Breast epithelium (tissue), 4 donors: ENCODE measurements around the gene THADA. TPM values are rescaled to one million over a fixed set of nuclear protein-coding genes. Genes with fewer than 3 reads are reported as not detected.

Source experiments
- DNase-seq, 2 donors: peaks; one replicate each; pipeline ENCODE4 v3.0.0-alpha.2; 2019; ENCODE audit warnings: low spot score in 2 of 2
- H3K27ac ChIP-seq, 2 donors: fragments of 200-600 bp; sonication (generic) in 1 of 2; one replicate each; pipeline ENCODE4 v1.5.1; 2016 to 2019; ENCODE audit warnings: mild to moderate bottlenecking in 1 of 2
- H3K27me3 ChIP-seq, 2 donors: fragments of 200-600 bp; sonication (generic) in 1 of 2; one replicate each; pipeline versions ENCODE4 v1.5.1 to v1.6.0; 2017 to 2019; ENCODE audit warnings: control low read depth in 1 of 2, mild to moderate bottlenecking in 1 of 2
- H3K36me3 ChIP-seq: fragments of 200-600 bp; one replicate; pipeline ENCODE4 v1.5.1; 2019
- H3K4me1 ChIP-seq, 2 donors: fragments of 200-600 bp; sonication (generic); one replicate each; pipeline ENCODE4 v1.5.1; 2016 to 2019; ENCODE audit warnings: control low read depth in 1 of 2
- H3K4me3 ChIP-seq, 3 donors: fragments of 200-600 bp; sonication (generic); 1 replicate in 2 of 3; 2 replicates in 1 of 3; pipeline ENCODE4 v1.5.1; 2016 to 2019; ENCODE audit warnings: mild to moderate bottlenecking in 3 of 3, moderate library complexity in 2 of 3
- H3K9me3 ChIP-seq, 2 donors: fragments of 200-600 bp; sonication (generic) in 1 of 2; one replicate each; pipeline ENCODE4 v1.5.1; 2016 to 2019; ENCODE audit warnings: control low read depth in 1 of 2
- POLR2A ChIP-seq: fragments of 450-650 bp; IDR thresholded peaks from one replicate; pipeline ENCODE4 v1.6.1; 2016; ENCODE audit warnings: antibody characterized with exemption, mild to moderate bottlenecking, moderate library complexity
- POLR2AphosphoS5 ChIP-seq, 3 donors: sonication (generic); formaldehyde crosslinking; IDR thresholded peaks; one replicate each; pipeline ENCODE4 v1.6.1; 2017; ENCODE audit warnings: antibody characterized with exemption in 3 of 3
- intact Hi-C: fragments of 100-400 bp; cut with DNase I; formaldehyde crosslinking; loops from one replicate; pipeline ENCODE4 v1.15.1; 2023; ENCODE audit warnings: low total_unique reads
- total RNA-seq, 3 donors: library from RNA; depleted of rRNA; stranded (reverse); fragments of >200 nt; gene quantifications; one replicate each; pipeline ENCODE4 v1.1.0, GENCODE V29; 2016
- TF ChIP-seq, protein P1 (sequence below), 3 donors: fragments of 450-650 bp; IDR thresholded peaks; one replicate each; pipeline ENCODE4 v1.5.1; 2016 to 2017; ENCODE audit warnings: antibody characterized with exemption in 3 of 3, mild to moderate bottlenecking in 3 of 3, moderate library complexity in 3 of 3

THADA gene
- total RNA-seq, 3 donors from 2014 or later = 41.1 to 60.6 (median 49.5) TPM

DNA sequence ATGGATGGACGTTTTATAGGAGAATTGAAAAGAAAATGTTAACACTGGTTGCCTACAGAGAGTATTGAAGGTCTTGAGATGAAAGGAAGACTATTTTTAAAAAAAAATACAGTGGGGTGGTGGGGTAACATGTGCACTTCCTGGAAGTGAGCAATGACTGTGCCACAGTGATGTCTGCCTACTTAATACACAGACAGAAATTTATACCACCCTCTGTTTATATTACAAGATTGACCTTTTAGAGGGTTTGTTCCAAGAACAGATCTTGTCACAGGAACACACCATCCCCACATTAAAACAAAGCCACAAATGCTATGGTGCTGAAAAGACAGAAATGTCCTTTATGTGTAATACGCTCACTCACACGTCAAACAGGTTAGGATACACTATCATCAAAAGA is 87.6 kb downstream of the THADA start:
- Histone ChIP-seq H3K9me3 (no peaks in the 10 kb centered on the region), H3K27ac (no peak overlapping the region), H3K27me3 (no peaks in the 10 kb centered on the region), H3K36me3 (no peaks in the 10 kb centered on the region), H3K4me1 (no peaks in the 10 kb centered on the region), H3K4me3 (no peak overlapping the region)
- no peak for DNase-seq
- TF ChIP-seq POLR2A (no peak), POLR2AphosphoS5 (IDR thresholded peaks at IDR 0.05) (no peak)
- TF ChIP-seq, protein P1, sequence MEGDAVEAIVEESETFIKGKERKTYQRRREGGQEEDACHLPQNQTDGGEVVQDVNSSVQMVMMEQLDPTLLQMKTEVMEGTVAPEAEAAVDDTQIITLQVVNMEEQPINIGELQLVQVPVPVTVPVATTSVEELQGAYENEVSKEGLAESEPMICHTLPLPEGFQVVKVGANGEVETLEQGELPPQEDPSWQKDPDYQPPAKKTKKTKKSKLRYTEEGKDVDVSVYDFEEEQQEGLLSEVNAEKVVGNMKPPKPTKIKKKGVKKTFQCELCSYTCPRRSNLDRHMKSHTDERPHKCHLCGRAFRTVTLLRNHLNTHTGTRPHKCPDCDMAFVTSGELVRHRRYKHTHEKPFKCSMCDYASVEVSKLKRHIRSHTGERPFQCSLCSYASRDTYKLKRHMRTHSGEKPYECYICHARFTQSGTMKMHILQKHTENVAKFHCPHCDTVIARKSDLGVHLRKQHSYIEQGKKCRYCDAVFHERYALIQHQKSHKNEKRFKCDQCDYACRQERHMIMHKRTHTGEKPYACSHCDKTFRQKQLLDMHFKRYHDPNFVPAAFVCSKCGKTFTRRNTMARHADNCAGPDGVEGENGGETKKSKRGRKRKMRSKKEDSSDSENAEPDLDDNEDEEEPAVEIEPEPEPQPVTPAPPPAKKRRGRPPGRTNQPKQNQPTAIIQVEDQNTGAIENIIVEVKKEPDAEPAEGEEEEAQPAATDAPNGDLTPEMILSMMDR (IDR thresholded peaks at IDR 0.05) = no peak
- intact Hi-C loops = no loop called here

DNA sequence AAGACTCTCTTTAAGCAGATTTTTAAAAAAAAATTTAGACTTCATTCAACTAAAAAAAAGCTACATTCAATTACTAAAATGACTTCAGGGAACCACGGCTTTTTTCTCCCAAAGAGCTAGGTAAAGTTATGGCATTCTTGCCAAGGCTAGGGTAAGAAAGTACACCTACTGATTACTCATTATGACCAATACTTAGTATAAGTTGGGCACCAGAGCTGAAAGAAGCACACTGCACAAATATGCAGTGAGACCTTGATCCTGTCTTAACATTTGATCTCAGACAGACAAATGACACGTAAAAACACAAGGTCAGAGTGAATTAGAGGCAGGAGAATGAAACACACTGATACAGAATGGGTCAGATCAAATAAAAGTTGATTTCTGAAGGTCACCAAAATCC is 88.7 kb downstream of the THADA start:
- Histone ChIP-seq H3K27me3 (no peaks in the 10 kb centered on the region), H3K27ac (no peak overlapping the region), H3K9me3 (no peaks in the 10 kb centered on the region), H3K4me3 (no peak overlapping the region), H3K36me3 (no peaks in the 10 kb centered on the region), H3K4me1 (no peaks in the 10 kb centered on the region)
- intact Hi-C loops = no loop called here
- DNase-seq = no peak
- TF ChIP-seq, protein P1 (IDR thresholded peaks at IDR 0.05) = no peak

GRCh38 chr2:43495727-43496126 is 100.1 kb downstream of the THADA start:
- Histone ChIP-seq H3K27ac (peak overlapping the region; percentile 32 to 37), H3K27me3 (no peaks in the 10 kb centered on the region), H3K4me3 (no peak overlapping the region), H3K9me3 (no peaks in the 10 kb centered on the region), H3K36me3 (no peaks in the 10 kb centered on the region), H3K4me1 (no peaks in the 10 kb centered on the region)
- peak in 1 of 2 donors; percentile 36 for DNase-seq
- intact Hi-C loops = no loop called here
- TF ChIP-seq POLR2AphosphoS5 (IDR thresholded peaks at IDR 0.05) (no peak), POLR2A (no peak)
- TF ChIP-seq, protein P1 (IDR thresholded peaks at IDR 0.05) = no peak

GRCh38 chr2:43493954-43494353 is 101.9 kb downstream of the THADA start:
- intact Hi-C loops = no loop called here
- Histone ChIP-seq H3K27ac (no peak overlapping the region), H3K27me3 (no peaks in the 10 kb centered on the region), H3K9me3 (no peaks in the 10 kb centered on the region), H3K36me3 (no peaks in the 10 kb centered on the region), H3K4me1 (no peaks in the 10 kb centered on the region), H3K4me3 (no peak overlapping the region)
- DNase-seq = no peak
- TF ChIP-seq POLR2A (no peak), POLR2AphosphoS5 (IDR thresholded peaks at IDR 0.05) (no peak)
- TF ChIP-seq, protein P1 (IDR thresholded peaks at IDR 0.05) = no peak

DNA sequence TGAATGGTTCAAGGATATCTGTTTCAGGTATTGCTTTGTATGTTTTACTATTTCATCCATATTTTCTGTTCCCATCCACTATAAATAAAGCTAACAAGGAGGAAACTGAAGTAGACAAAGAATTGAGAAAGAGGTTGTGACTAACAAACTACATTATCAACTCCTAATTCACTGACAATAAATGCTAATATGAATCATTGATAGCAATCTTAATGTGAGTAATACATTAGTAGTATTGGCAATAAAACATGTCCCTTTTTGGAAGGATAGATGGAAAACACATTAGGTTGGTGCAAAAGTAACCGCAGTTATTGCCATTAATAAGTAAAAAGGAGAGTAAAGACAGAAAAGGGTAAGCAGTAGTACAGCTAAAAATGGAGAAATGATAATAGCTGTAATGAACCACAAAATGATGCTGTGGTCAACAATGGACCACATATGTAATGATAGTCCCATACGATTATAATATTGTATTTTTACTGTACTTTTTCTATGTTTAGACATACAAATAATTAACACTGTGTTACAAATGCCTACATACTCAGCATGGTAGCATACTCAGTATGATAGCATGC is 104.7 kb downstream of the THADA start:
- intact Hi-C loops = no loop called here
- H3K4me1 ChIP-seq = no peaks in the 10 kb centered on the region
- H3K4me3 ChIP-seq = no peak overlapping the region
- DNase-seq = no peak
- H3K9me3 ChIP-seq = no peaks in the 10 kb centered on the region
- no peak for TF ChIP-seq POLR2AphosphoS5 (IDR thresholded peaks at IDR 0.05)
- TF ChIP-seq, protein P1 (IDR thresholded peaks at IDR 0.05) = no peak
- TF ChIP-seq POLR2A = no peak
- peak overlapping the region in 1 of 2 donors; percentile 19 for H3K27ac ChIP-seq
- H3K27me3 ChIP-seq = no peaks in the 10 kb centered on the region
- H3K36me3 ChIP-seq = no peaks in the 10 kb centered on the region
